Measurements from ENCODE around the gene RAD51B. TPM values are rescaled to one million over a fixed set of nuclear protein-coding genes. Genes with fewer than 3 reads are reported as not detected.
A peak's percentile ranks its signal among the peaks of the same experiment; 100 is the strongest.
"Not testable (repeated sequence)": the region's sequence is repeated elsewhere in the genome, so short reads cannot be mapped to it uniquely, and the experiment has no call there.

Gene RAD51B
- total RNA-seq, 4 donors from 2014 or later = 14.0 to 16.4 (median 14.8) TPM

DNA sequence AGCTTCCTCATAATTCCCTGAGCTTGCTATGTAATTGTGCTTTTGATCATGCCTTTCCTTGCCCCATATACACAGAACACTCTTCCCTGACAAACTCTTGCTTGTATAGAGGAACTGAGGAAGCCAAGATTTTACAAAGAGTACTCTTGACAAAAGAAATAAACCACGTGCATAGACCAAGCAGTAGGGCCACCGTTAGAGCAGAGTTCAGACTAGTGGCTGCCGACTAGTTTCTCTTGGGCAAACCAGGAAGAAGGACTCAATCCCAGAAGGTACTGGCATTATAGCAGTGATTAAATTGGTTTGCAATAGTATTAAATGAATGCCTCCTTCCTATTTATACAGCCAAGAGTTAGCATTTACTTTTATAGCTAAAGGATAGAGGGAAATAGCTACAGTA lies 146.1 kb downstream of the RAD51B start:
- DNase-seq = peak in 1 of 2 donors; percentile 5
- WGBS, 2 donors = 30 to 46% methylated on average over 3 of the region's 3 CpGs
- H3K27me3 ChIP-seq = no peaks in the 10 kb centered on the region
- no peak for TF ChIP-seq POLR2A (IDR thresholded peaks at IDR 0.05)
- intact Hi-C loops (cut with DNase I) = no loop called here
- no peak overlapping the region for H3K27ac ChIP-seq
- peaks cover 22 to 24% of the 10 kb centered on the region in 2 donors for H3K4me1 ChIP-seq
- H3K36me3 ChIP-seq = no peaks in the 10 kb centered on the region
- H3K9me3 ChIP-seq = no peaks in the 10 kb centered on the region
- no peak overlapping the region for H3K4me3 ChIP-seq (replicated peaks in 1 of 3)

DNA sequence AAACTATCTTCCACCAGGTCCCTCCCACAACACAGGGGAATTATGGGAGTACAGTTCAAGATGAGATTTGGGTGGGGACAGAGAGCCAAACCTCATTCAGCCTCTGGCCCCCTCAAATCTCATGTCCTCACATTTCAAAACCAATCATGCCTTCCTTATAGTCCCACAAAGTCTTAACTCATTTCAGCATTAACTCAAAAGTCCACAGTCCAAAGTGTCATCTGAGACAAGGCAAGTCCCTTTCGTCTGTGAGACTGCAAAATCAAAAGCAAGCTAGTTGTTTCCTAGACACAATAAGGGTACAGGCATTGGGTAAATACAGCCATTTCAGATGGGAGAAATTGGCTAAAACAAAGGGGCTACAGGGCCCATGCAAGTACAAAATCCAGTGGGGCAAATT lies 147.6 kb downstream of the RAD51B start:
- 96 to 100% methylated on average over 1 of the region's 1 CpG for WGBS, 2 donors
- Histone ChIP-seq H3K9me3 (no peaks in the 10 kb centered on the region), H3K27ac (no peak overlapping the region), H3K27me3 (no peaks in the 10 kb centered on the region), H3K4me3 (replicated peaks in 1 of 3) (no peak overlapping the region), H3K36me3 (no peaks in the 10 kb centered on the region), H3K4me1 (peaks cover 20 to 24% of the 10 kb centered on the region in 2 donors)
- DNase-seq = no peak
- intact Hi-C loops (cut with DNase I) = no loop called here
- TF ChIP-seq POLR2A (IDR thresholded peaks at IDR 0.05) = no peak
- TF ChIP-seq, protein P1, sequence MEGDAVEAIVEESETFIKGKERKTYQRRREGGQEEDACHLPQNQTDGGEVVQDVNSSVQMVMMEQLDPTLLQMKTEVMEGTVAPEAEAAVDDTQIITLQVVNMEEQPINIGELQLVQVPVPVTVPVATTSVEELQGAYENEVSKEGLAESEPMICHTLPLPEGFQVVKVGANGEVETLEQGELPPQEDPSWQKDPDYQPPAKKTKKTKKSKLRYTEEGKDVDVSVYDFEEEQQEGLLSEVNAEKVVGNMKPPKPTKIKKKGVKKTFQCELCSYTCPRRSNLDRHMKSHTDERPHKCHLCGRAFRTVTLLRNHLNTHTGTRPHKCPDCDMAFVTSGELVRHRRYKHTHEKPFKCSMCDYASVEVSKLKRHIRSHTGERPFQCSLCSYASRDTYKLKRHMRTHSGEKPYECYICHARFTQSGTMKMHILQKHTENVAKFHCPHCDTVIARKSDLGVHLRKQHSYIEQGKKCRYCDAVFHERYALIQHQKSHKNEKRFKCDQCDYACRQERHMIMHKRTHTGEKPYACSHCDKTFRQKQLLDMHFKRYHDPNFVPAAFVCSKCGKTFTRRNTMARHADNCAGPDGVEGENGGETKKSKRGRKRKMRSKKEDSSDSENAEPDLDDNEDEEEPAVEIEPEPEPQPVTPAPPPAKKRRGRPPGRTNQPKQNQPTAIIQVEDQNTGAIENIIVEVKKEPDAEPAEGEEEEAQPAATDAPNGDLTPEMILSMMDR (IDR thresholded peaks at IDR 0.05) = no peak

DNA sequence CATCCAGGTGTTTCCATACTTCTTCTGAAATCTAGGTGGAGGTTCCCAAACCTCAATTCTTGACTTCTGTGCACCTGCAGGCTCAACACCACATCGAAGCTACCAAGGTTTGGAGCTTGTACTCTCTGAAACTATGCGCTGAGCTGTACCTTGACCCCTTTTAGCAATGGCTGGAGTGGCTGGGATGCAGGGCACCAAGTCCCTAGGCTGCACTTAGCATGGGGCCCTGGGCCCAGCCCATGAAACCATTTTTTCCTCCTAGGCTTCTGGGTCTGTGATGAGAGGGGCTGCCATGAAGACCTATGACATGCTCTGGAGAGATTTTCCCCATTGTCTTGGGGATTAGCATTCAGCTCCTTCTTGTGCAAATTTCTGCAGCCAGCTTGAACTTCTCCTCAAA lies 148.4 kb downstream of the RAD51B start:
- peaks cover 15 to 18% of the 10 kb centered on the region in 2 donors for H3K4me1 ChIP-seq
- 100% methylated on average over 2 of the region's 2 CpGs for WGBS, 2 donors
- not testable (repeated sequence) for H3K9me3 ChIP-seq

DNA sequence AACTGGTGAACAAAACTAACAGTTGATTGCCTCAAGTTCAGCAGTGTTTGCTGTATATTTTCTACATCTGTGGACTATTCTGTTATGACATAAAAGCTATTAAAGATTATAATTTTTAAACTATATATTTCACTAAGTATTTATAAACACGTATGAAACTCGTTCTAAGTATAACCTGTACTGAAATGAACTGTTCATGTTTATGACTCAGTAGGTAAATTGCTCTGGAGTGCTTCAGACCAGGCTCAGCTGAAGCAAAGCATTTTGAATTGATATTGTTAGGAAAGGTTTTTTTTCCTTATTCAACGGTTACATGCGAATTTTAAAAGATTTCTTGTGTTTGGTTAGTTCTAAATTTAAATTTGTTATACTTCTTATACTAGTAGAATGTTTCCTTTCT lies 151.3 kb downstream of the RAD51B start:
- WGBS, 2 donors = 89 to 90% methylated on average over 4 of the region's 4 CpGs
- H3K4me3 ChIP-seq (replicated peaks in 1 of 3) = no peak overlapping the region
- H3K27me3 ChIP-seq = no peaks in the 10 kb centered on the region
- H3K36me3 ChIP-seq = no peaks in the 10 kb centered on the region
- TF ChIP-seq POLR2A (IDR thresholded peaks at IDR 0.05) = no peak
- TF ChIP-seq, protein P1 (IDR thresholded peaks at IDR 0.05) = no peak
- H3K4me1 ChIP-seq = peaks cover 0 to 1% of the 10 kb centered on the region in 2 donors
- H3K9me3 ChIP-seq = no peaks in the 10 kb centered on the region
- no peak for DNase-seq
- H3K27ac ChIP-seq = no peak overlapping the region
- intact Hi-C loops (cut with DNase I) = no loop called here

More for the DNA sequence above, 148.4 kb downstream of the RAD51B start:
- H3K27ac ChIP-seq; intact Hi-C loops (cut with DNase I); H3K27me3 ChIP-seq; DNase-seq; H3K36me3 ChIP-seq; H3K4me3 ChIP-seq (replicated peaks in 1 of 3): not testable (repeated sequence)

DNA sequence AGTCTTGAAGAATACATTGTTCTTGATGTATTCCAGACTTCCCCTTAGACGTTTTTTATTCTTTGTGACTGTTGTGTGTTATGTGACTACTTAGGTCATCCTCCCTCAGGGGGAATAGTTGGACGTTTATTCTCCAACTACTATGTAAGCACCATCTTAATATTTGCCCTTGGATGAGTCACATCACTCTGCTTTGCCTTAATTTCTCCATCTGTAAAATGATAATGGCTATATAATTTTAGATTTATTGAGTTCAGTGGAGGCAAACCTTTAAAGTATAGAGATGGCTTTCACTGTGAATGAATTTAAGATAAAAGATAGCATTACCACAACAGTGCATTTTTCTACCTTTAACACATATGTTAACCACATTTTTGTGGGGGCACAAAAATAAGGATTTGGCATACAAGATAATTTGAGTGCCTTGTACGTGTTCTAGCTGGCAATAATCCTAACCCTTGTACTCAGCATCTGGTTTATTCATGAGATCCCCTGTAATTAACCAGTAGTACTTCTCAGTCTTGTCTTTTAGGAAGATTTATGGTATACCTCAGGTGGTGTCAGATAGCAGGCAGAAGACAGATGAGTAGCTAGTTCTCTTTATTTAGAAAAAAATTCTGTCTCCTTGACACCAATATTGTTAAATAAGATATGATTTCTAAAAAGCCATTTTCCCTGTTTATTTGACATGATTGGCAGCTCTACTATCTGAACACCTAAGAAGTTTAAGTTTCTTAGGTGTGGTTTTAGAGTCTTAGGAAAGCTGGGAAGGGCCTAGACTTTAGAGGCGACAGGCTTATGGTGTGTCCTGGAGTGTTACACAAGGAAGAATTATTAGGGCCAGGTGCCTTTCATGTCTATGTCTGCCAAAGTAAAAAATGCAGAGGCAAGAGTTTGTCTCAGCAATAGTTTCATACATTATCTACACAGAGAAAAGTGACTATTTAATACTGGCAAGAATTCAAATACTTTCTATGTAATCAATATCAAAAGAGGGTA lies 152.3 kb downstream of the RAD51B start:
- Histone ChIP-seq H3K4me3 (replicated peaks in 1 of 3) (no peak overlapping the region), H3K4me1 (peaks cover 0 to under 1% of the 10 kb centered on the region in 2 donors), H3K27me3 (no peaks in the 10 kb centered on the region), H3K27ac (no peak overlapping the region), H3K36me3 (no peaks in the 10 kb centered on the region), H3K9me3 (no peaks in the 10 kb centered on the region)
- DNase-seq = no peak
- intact Hi-C loops (cut with DNase I) = no loop called here
- no peak for TF ChIP-seq POLR2A (IDR thresholded peaks at IDR 0.05)
- TF ChIP-seq, protein P1 (IDR thresholded peaks at IDR 0.05) = no peak
- WGBS, 2 donors = 80 to 81% methylated on average over 4 of the region's 4 CpGs

DNA sequence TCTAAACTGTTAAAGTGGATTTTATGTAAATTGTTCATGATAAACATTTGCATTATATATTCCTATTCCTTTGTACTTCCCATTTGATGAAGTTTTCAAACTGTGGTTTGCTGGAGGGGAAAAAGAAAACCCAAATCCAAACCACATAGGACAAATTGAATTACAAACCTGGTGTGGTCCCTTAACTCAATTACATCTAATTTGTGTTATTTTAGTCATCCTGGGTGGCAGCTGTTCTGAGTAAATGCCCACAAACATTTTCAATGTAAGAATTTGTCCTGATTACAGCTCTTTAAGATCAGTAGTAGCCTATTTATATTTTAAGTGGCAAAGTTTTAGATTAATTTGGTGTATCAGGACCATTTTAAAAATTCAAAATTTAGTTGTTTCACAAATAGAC lies 153.9 kb downstream of the RAD51B start:
- peaks cover 9 to 16% of the 10 kb centered on the region in 2 donors for H3K4me1 ChIP-seq
- intact Hi-C loops (cut with DNase I) = no loop called here
- H3K27ac ChIP-seq = no peak overlapping the region
- no peak for TF ChIP-seq POLR2A (IDR thresholded peaks at IDR 0.05)
- TF ChIP-seq, protein P1 (IDR thresholded peaks at IDR 0.05) = no peak
- no peaks in the 10 kb centered on the region for H3K9me3 ChIP-seq
- no peaks in the 10 kb centered on the region for H3K36me3 ChIP-seq
- H3K27me3 ChIP-seq = no peaks in the 10 kb centered on the region
- DNase-seq = no peak
- H3K4me3 ChIP-seq (replicated peaks in 1 of 3) = no peak overlapping the region

Data from thyroid gland (tissue), 4 donors.